ENCODE results near the gene LTBP3.

LTBP3 gene

GRCh38 chr11:65492637-65493366, 65.4 kb downstream of the LTBP3 start:
- peak; percentile 88 for DNase-seq (ENCODE audit: low read depth)

GRCh38 chr11:65492387-65492636, 65.8 kb downstream of the LTBP3 start:
- DNase-seq (ENCODE audit: low read depth): no peak

- peak; percentile 98 for DNase-seq (ENCODE audit: low read depth)
These were observed 66.4 kb downstream of the LTBP3 start for GRCh38 chr11:65491614-65492386.

GRCh38 chr11:65491163-65491465, 67.0 kb downstream of the LTBP3 start:
- DNase-seq (ENCODE audit: low read depth): no peak

GRCh38 chr11:65489706-65490320, 68.3 kb downstream of the LTBP3 start:
- peak; percentile 38 for DNase-seq (ENCODE audit: low read depth)

GRCh38 chr11:65489035-65489705, 69.0 kb downstream of the LTBP3 start:
- DNase-seq (ENCODE audit: low read depth): peak; percentile 72
